ENCODE results near the gene TBL3.

- no peak for TF ChIP-seq CTCF (IDR thresholded peaks at IDR 0.05)
- TF ChIP-seq EP300 (IDR thresholded peaks at IDR 0.05): no peak
- TF ChIP-seq POLR2A (IDR thresholded peaks at IDR 0.05): no peak
- TF ChIP-seq POLR2AphosphoS5 (IDR thresholded peaks at IDR 0.05): no peak
Measured at GRCh38 chr16:1960665-1961630, 10.9 kb upstream of the TBL3 start.

Data from suprapubic skin (tissue), 4 donors.